Mucosa of stomach (tissue), 1 donor: ENCODE results near the gene RIN2.

Experiments
- H3K27me3 ChIP-seq: one replicate; pipeline ENCODE4 v1.7.0; 2013; ENCODE audit warnings: mild to moderate bottlenecking, low read length; ENCODE audit not compliant: control insufficient read depth, insufficient read depth
- H3K36me3 ChIP-seq: one replicate; pipeline ENCODE4 v1.7.0; 2013; ENCODE audit warnings: low read length; ENCODE audit not compliant: control insufficient read depth, insufficient read depth
- H3K4me1 ChIP-seq: one replicate; pipeline ENCODE4 v1.7.0; 2013; ENCODE audit warnings: mild to moderate bottlenecking, low read length; ENCODE audit not compliant: control insufficient read depth, insufficient read depth
- H3K4me3 ChIP-seq: one replicate; pipeline ENCODE4 v1.7.0; 2013; ENCODE audit warnings: low read length
- H3K9ac ChIP-seq: one replicate; pipeline ENCODE4 v1.7.0; 2013; ENCODE audit warnings: mild to moderate bottlenecking, low read length, moderate library complexity
- H3K9me3 ChIP-seq: one replicate; pipeline ENCODE4 v1.7.0; 2013; ENCODE audit warnings: mild to moderate bottlenecking, low read length, moderate library complexity; ENCODE audit not compliant: control insufficient read depth
- donor health status: Pancreatic carcinoma.

The RIN2 gene

DNA sequence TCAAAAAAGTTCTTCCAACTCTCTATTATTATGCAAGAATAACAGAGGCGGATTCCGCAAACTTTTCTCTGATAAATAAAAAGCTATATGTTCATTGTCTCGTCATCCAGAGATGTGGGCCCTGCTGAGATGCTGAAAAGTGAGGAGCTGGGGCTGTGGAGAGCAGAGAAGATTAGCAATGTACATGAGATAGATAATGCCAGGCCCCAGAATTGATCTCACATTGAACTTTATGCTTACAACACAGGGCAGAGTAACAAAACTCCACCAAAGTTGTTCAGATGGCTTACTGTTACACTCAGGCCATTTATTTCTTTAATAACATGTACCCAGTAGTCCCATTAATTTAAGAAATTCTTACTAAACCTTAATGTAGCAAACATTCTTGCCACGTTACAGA lies 32.7 kb upstream of the RIN2 start:
- no peak overlapping the region for H3K4me3 ChIP-seq
- H3K27me3 ChIP-seq, result no peaks in the 10 kb centered on the region
- H3K4me1 ChIP-seq, result no peaks in the 10 kb centered on the region
- H3K9ac ChIP-seq, result no peak overlapping the region
- H3K9me3 ChIP-seq, result no peaks in the 10 kb centered on the region
- no peaks in the 10 kb centered on the region for H3K36me3 ChIP-seq

DNA sequence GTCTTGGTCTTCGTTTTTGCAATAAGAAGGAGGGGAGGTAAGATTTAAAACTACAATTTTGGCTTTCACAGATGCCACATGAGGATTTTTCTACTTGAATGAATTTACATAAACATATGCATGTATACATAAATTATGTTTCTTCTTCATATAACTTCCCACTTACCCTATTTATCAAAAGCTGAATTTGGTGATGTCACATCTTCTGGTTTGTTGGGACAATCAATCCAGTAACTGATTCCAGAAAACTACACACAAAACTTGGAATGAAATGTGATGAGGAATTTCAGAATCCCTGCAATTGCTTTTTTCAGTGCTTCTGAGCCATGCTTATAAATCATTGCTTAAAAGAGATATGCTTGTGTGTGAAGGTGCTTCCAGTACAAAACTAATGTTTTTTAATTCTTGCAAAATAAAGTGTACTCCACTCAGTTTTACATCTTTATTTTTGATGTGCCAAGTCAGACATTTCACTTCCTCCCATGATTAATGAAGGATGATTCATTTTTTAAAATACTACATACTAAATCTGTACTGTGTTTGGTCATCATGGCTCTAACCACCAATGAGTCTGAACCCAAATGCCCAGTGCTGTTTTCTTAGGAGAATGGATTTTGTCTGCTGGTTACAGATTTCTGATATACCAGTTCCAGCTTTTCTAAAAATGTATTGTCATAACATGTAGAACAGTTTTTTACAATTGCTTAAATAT lies 32.1 kb upstream of the RIN2 start:
- H3K4me1 ChIP-seq, result no peaks in the 10 kb centered on the region
- no peaks in the 10 kb centered on the region for H3K9me3 ChIP-seq
- no peak overlapping the region for H3K4me3 ChIP-seq
- no peak overlapping the region for H3K9ac ChIP-seq
- no peaks in the 10 kb centered on the region for H3K27me3 ChIP-seq
- H3K36me3 ChIP-seq, result no peaks in the 10 kb centered on the region

DNA sequence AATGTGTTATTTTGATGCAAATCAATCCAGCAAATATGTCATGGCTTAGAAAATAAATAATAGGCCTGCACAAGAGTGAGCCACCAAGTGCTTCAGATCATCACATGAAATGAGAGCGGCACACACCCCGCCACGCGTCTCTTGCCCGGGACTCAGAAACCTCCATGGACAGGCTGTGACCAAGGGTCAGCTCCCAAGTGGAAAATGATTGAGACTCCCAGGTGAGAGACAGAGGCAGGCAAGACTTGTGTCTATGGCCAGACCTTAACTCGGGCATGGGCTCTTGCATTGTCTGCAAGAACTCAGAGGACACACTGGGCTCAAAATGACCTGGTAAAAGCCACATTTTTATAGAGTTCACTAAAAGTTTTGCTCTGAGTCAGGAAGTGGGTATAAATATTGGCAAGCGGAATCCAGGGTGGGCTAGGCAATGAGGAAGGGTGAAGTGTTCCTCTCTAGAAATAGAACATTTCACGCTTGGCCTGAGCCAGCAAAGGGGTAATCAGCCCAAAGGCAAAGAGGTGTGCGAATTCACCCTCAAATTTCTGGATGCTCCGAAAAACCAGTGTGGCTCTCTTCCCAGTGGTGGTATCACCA lies 30.7 kb upstream of the RIN2 start:
- Histone ChIP-seq H3K9ac (no peak overlapping the region), H3K4me1 (no peaks in the 10 kb centered on the region), H3K9me3 (no peaks in the 10 kb centered on the region), H3K4me3 (no peak overlapping the region), H3K36me3 (no peaks in the 10 kb centered on the region), H3K27me3 (no peaks in the 10 kb centered on the region)

DNA sequence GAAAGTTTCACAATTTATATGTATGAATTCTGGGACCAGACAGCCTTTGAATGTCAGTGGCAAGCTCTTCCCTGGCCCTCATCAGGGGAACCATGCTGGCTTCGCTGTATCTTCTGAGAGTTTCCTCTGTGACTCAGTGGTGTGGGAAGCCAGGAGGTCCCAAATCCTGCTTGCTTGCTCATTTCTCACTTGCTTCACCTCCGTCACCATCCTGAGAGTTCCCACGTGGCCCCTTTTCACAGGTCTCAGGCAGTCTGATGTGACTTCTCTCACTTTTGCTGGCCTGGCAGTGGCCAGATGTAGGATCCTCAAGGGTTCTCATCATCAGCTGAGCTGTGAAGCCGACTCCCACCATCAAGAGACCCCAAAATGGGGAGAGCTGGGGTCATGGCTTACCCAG lies 28.4 kb upstream of the RIN2 start:
- Histone ChIP-seq H3K36me3 (no peaks in the 10 kb centered on the region), H3K27me3 (no peaks in the 10 kb centered on the region), H3K9ac (no peak overlapping the region), H3K4me1 (peaks cover 4% of the 10 kb centered on the region), H3K4me3 (no peak overlapping the region), H3K9me3 (no peaks in the 10 kb centered on the region)

DNA sequence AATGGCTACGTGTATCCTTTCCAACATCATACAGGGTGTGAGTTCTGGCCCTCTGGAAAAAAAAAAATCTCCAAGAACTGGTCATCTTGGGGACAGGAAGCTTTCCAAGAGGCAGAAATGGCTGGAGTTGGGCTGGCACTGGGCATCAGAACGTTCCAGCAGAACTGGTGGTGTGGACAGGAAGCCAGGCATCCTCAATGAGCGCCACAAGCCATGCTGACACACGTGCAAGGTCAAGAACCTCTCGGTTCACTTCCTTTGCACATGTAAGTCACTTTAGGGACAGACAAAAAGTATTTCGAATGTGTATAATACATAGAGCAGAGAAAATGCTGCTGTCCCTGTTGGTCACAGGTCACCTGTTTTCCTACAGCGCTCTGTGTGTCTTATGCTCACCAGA lies 27.4 kb upstream of the RIN2 start:
- H3K36me3 ChIP-seq, result no peaks in the 10 kb centered on the region
- H3K9ac ChIP-seq, result no peak overlapping the region
- no peak overlapping the region for H3K4me3 ChIP-seq
- H3K27me3 ChIP-seq, result no peaks in the 10 kb centered on the region
- H3K4me1 ChIP-seq, result peaks cover 15% of the 10 kb centered on the region
- H3K9me3 ChIP-seq, result no peaks in the 10 kb centered on the region

DNA sequence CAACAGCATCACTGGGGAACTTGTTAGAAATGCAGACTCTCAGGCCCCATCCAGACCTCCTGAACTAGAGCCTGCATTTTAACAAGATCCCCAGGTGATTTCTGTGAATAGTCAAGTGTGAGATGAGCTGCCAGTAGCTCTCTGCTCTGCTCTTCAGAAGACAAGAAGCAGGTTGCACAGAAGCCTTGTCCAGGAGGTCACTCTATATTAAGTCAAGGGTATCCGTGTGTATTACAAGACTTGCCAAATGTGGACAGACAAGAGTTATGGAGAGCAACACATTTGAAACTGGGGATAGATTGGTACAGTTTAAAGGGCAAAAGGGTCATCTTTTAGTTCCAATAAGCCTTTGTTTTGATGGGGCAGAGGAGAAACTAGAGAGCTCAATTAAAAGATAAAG lies 23.2 kb upstream of the RIN2 start:
- Histone ChIP-seq H3K4me3 (no peak overlapping the region), H3K4me1 (peaks cover 36% of the 10 kb centered on the region), H3K27me3 (no peaks in the 10 kb centered on the region), H3K9me3 (no peaks in the 10 kb centered on the region), H3K36me3 (no peaks in the 10 kb centered on the region), H3K9ac (no peak overlapping the region)

DNA sequence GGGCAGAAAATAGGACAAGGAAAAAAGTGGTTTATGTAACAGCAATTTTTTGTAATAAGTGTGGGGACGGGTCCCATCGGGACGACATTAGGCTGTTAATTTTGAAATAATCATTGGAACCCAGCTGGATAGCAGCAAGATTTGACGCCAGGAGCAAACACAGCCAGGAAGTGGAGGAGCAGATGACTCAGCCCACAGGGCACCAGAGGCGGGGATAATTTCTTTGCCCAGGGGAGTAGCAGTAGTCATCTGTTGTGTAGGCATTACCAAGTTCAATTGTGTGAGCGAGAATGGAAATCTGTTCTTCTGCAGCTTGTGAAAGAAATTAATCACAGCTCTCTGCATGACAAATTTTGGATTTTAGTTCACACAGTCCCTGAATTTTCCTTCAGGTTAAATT lies 22.6 kb upstream of the RIN2 start:
- peak overlapping the region; percentile 36 for H3K9ac ChIP-seq
- no peak overlapping the region for H3K4me3 ChIP-seq
- H3K36me3 ChIP-seq, result no peaks in the 10 kb centered on the region
- no peaks in the 10 kb centered on the region for H3K27me3 ChIP-seq
- no peaks in the 10 kb centered on the region for H3K9me3 ChIP-seq
- peaks cover 36% of the 10 kb centered on the region for H3K4me1 ChIP-seq

DNA sequence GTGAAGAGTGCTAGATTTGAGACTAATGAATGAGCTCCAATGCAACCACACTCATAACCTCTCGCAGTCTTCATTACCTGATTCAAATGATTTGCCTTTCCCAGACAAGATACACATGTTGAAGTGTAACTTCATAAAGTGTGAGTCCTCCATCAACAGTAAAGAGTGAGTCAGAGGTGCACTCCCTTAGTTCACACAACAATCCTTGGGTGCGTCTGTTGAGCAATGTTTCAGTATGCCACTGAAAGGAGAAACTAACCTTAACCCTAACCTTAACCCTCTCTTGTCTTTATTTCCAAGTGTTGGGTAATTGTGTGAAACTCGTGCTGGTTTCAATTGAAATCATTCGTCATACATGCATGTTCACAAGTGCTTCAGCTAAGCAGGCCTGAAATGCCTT lies 21.0 kb upstream of the RIN2 start:
- H3K9me3 ChIP-seq, result no peaks in the 10 kb centered on the region
- H3K27me3 ChIP-seq, result no peaks in the 10 kb centered on the region
- H3K4me3 ChIP-seq, result no peak overlapping the region
- peak overlapping the region; percentile 1 for H3K9ac ChIP-seq
- no peaks in the 10 kb centered on the region for H3K36me3 ChIP-seq
- H3K4me1 ChIP-seq, result peaks cover 36% of the 10 kb centered on the region

DNA sequence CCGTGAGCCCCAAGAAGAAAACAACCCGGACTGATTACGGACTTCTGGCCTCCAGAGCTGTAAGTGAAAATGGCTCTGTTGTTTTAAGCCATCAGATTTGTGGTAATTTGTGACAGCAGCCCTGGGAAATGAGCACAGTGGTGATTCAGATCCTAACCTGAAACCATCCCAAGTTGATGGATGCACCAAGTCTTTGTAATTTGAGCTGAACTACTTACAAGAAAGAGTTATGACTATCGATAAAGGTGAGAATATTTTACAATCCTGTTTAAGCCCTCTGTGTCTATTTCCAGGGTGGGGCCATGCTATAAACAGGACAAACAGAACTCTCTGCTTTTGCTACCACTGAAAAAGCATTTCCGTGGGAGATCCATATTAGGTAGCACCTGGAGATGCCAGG lies 19.1 kb upstream of the RIN2 start:
- H3K9ac ChIP-seq, result no peak overlapping the region
- H3K36me3 ChIP-seq, result no peaks in the 10 kb centered on the region
- no peaks in the 10 kb centered on the region for H3K9me3 ChIP-seq
- no peaks in the 10 kb centered on the region for H3K27me3 ChIP-seq
- H3K4me3 ChIP-seq, result no peak overlapping the region
- peaks cover 36% of the 10 kb centered on the region for H3K4me1 ChIP-seq

DNA sequence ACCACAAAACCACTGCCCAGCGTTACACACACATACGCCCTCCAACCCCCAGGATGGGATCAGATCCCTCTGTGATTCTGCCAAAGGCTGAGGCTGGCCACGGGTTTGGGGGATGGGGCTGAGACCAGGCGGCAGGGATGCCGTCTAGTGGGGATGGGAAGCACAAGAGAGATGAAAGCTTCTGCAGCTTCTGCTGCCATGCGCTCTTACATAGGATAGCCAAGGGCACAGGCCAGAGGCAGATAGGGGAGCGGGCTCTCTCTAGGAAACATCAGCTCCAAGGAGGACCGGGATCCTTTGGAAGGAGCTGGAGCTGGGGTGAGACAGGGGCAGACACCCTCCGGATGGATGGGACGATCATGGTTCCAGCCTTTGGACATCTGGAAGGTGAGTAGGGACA lies 18.7 kb upstream of the RIN2 start:
- Histone ChIP-seq H3K27me3 (no peaks in the 10 kb centered on the region), H3K36me3 (no peaks in the 10 kb centered on the region), H3K9ac (no peak overlapping the region), H3K4me1 (peaks cover 35% of the 10 kb centered on the region), H3K4me3 (no peak overlapping the region), H3K9me3 (no peaks in the 10 kb centered on the region)

DNA sequence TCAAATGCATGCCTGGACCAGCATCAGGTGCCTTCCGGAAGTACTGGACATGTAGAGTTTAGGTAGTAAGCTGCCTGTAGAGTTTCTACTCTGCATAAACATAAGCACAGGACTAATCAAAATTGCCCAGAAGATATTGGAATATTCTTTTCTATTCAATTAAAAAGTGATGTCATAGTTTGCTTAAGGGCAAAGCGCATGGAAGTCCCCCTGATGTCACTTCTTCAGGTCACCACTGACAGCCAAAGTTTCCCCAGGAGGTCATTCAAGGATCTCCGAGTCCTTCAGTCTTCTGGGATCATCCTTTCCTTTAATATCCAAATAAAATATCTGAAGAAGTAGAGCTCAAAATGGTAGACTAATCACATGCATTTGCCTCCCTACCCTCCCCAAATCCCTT lies 17.5 kb upstream of the RIN2 start:
- Histone ChIP-seq H3K4me3 (no peak overlapping the region), H3K4me1 (peaks cover 23% of the 10 kb centered on the region), H3K27me3 (no peaks in the 10 kb centered on the region), H3K9me3 (no peaks in the 10 kb centered on the region), H3K9ac (no peak overlapping the region), H3K36me3 (no peaks in the 10 kb centered on the region)

DNA sequence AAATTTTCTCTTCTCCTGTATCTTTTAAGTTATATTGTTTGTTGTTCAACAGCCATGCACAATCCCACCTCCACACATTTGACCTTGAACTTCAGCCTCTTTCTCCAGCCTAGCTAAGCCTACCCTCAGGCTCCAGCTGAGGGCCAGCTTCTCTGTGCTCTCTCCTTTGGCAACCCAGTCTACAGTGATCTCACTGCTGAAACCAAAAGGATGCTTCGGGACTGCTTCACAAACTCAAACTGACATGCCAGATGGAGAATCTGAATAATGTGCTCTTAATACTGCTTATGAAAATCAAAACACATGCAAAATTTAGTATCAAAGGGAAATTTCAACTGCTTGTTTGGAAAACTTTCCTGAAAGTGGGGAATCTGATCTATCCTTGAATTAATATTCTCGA lies 16.1 kb upstream of the RIN2 start:
- Histone ChIP-seq H3K9ac (no peak overlapping the region), H3K4me3 (no peak overlapping the region), H3K9me3 (no peaks in the 10 kb centered on the region), H3K36me3 (no peaks in the 10 kb centered on the region), H3K4me1 (peaks cover 16% of the 10 kb centered on the region), H3K27me3 (no peaks in the 10 kb centered on the region)
